Skeletal muscle satellite cell (primary cell): Measurements from ENCODE around the gene DTNA.
"Not testable (repeated sequence)": the region's sequence is repeated elsewhere in the genome, so short reads cannot be mapped to it uniquely, and the experiment has no call there.

ENCODE experiments used
- H3K27me3 ChIP-seq: 2 replicates; pipeline ENCODE4 v1.7.0; 2013; ENCODE audit warnings: low read length; ENCODE audit not compliant: control insufficient read depth, insufficient read depth
- H3K36me3 ChIP-seq: 2 replicates; pipeline ENCODE4 v1.7.0; 2013; ENCODE audit warnings: mild to moderate bottlenecking, control low read depth, low read length; ENCODE audit not compliant: insufficient read depth
- H3K4me1 ChIP-seq: 2 replicates; pipeline ENCODE4 v1.7.0; 2013; ENCODE audit warnings: low read length; ENCODE audit not compliant: control insufficient read depth, insufficient read depth
- H3K4me2 ChIP-seq: 2 replicates; pipeline ENCODE4 v1.7.0; 2013; ENCODE audit warnings: mild to moderate bottlenecking, low read length
- H3K4me3 ChIP-seq: 2 replicates; pipeline ENCODE4 v1.7.0; 2013; ENCODE audit warnings: low read length
- H3K9ac ChIP-seq: 2 replicates; pipeline ENCODE4 v1.7.0; 2013; ENCODE audit warnings: mild to moderate bottlenecking, low read depth, low read length, moderate library complexity
- H3K9me3 ChIP-seq: replicated peaks from 2 replicates; pipeline ENCODE4 v1.7.0; 2013; ENCODE audit warnings: mild to moderate bottlenecking, control low read depth, low read length

The DTNA gene

GRCh38 chr18:34884436-34884835 lies 174.3 kb downstream of the DTNA start:
- Histone ChIP-seq H3K4me3 (no peak overlapping the region), H3K9ac (no peak overlapping the region), H3K36me3 (no peaks in the 10 kb centered on the region), H3K27me3 (no peaks in the 10 kb centered on the region), H3K4me1 (no peaks in the 10 kb centered on the region), H3K4me2 (no peak overlapping the region), H3K9me3 (no peaks in the 10 kb centered on the region)

GRCh38 chr18:34886177-34886576 lies 176.1 kb downstream of the DTNA start:
- Histone ChIP-seq H3K4me3 (no peak overlapping the region), H3K4me2 (no peak overlapping the region), H3K27me3 (no peaks in the 10 kb centered on the region), H3K9me3 (no peaks in the 10 kb centered on the region), H3K9ac (no peak overlapping the region), H3K4me1 (no peaks in the 10 kb centered on the region), H3K36me3 (no peaks in the 10 kb centered on the region)

GRCh38 chr18:34887881-34888580 lies 177.9 kb downstream of the DTNA start:
- Histone ChIP-seq H3K4me1 (no peaks in the 10 kb centered on the region), H3K4me2 (no peak overlapping the region), H3K4me3 (no peak overlapping the region), H3K9me3 (no peaks in the 10 kb centered on the region), H3K36me3 (no peaks in the 10 kb centered on the region), H3K9ac (no peak overlapping the region), H3K27me3 (no peaks in the 10 kb centered on the region)

- Histone ChIP-seq H3K4me3 (no peak overlapping the region), H3K4me1 (no peaks in the 10 kb centered on the region), H3K36me3 (no peaks in the 10 kb centered on the region), H3K9ac (no peak overlapping the region), H3K4me2 (no peak overlapping the region), H3K9me3 (no peaks in the 10 kb centered on the region), H3K27me3 (no peaks in the 10 kb centered on the region)
Measured at GRCh38 chr18:34890486-34891085, 180.5 kb downstream of the DTNA start.

GRCh38 chr18:34892379-34892778 lies 182.3 kb downstream of the DTNA start:
- Histone ChIP-seq H3K9me3 (no peaks in the 10 kb centered on the region), H3K36me3 (no peaks in the 10 kb centered on the region), H3K4me2 (no peak overlapping the region), H3K9ac (no peak overlapping the region), H3K4me1 (no peaks in the 10 kb centered on the region), H3K27me3 (no peaks in the 10 kb centered on the region), H3K4me3 (no peak overlapping the region)

- no peaks in the 10 kb centered on the region for H3K9me3 ChIP-seq
- H3K9ac ChIP-seq, result no peak overlapping the region
- H3K4me3 ChIP-seq, result no peak overlapping the region
- H3K4me1 ChIP-seq, result no peaks in the 10 kb centered on the region
- H3K36me3 ChIP-seq, result no peaks in the 10 kb centered on the region
- H3K4me2 ChIP-seq, result no peak overlapping the region
- H3K27me3 ChIP-seq, result no peaks in the 10 kb centered on the region
Measured at GRCh38 chr18:34893239-34893638, 183.1 kb downstream of the DTNA start.

- Histone ChIP-seq H3K4me1 (no peaks in the 10 kb centered on the region), H3K4me3 (no peak overlapping the region), H3K27me3 (no peaks in the 10 kb centered on the region), H3K4me2 (no peak overlapping the region), H3K9me3 (no peaks in the 10 kb centered on the region), H3K9ac (no peak overlapping the region), H3K36me3 (no peaks in the 10 kb centered on the region)
Measured at GRCh38 chr18:34901299-34901698, 191.2 kb downstream of the DTNA start.

GRCh38 chr18:34904994-34905393 lies 194.9 kb downstream of the DTNA start:
- Histone ChIP-seq H3K27me3 (no peaks in the 10 kb centered on the region), H3K36me3 (no peaks in the 10 kb centered on the region), H3K4me1 (no peaks in the 10 kb centered on the region), H3K4me3 (no peak overlapping the region), H3K9me3 (no peaks in the 10 kb centered on the region), H3K9ac (no peak overlapping the region), H3K4me2 (no peak overlapping the region)

- H3K27me3 ChIP-seq, H3K9me3 ChIP-seq, H3K4me2 ChIP-seq, H3K9ac ChIP-seq, H3K36me3 ChIP-seq, H3K4me3 ChIP-seq, H3K4me1 ChIP-seq: not testable (repeated sequence)
Measured at GRCh38 chr18:34906985-34907384, 196.9 kb downstream of the DTNA start.

GRCh38 chr18:34909637-34910364 lies 199.7 kb downstream of the DTNA start:
- no peak overlapping the region for H3K4me2 ChIP-seq

GRCh38 chr18:34911081-34911480 lies 201.0 kb downstream of the DTNA start:
- no peaks in the 10 kb centered on the region for H3K27me3 ChIP-seq
- H3K4me2 ChIP-seq, result no peak overlapping the region
- peaks cover 6% of the 10 kb centered on the region for H3K4me1 ChIP-seq
- no peak overlapping the region for H3K4me3 ChIP-seq
- no peaks in the 10 kb centered on the region for H3K9me3 ChIP-seq
- H3K9ac ChIP-seq, result no peak overlapping the region
- no peaks in the 10 kb centered on the region for H3K36me3 ChIP-seq

More at GRCh38 chr18:34909637-34910364, 199.7 kb downstream of the DTNA start:
- Histone ChIP-seq H3K4me3 (no peak overlapping the region), H3K36me3 (no peaks in the 10 kb centered on the region), H3K9ac (no peak overlapping the region), H3K4me1 (peaks cover 6% of the 10 kb centered on the region), H3K9me3 (no peaks in the 10 kb centered on the region), H3K27me3 (no peaks in the 10 kb centered on the region)
